ENCODE results near the gene ARF3.

The ARF3 gene

DNA sequence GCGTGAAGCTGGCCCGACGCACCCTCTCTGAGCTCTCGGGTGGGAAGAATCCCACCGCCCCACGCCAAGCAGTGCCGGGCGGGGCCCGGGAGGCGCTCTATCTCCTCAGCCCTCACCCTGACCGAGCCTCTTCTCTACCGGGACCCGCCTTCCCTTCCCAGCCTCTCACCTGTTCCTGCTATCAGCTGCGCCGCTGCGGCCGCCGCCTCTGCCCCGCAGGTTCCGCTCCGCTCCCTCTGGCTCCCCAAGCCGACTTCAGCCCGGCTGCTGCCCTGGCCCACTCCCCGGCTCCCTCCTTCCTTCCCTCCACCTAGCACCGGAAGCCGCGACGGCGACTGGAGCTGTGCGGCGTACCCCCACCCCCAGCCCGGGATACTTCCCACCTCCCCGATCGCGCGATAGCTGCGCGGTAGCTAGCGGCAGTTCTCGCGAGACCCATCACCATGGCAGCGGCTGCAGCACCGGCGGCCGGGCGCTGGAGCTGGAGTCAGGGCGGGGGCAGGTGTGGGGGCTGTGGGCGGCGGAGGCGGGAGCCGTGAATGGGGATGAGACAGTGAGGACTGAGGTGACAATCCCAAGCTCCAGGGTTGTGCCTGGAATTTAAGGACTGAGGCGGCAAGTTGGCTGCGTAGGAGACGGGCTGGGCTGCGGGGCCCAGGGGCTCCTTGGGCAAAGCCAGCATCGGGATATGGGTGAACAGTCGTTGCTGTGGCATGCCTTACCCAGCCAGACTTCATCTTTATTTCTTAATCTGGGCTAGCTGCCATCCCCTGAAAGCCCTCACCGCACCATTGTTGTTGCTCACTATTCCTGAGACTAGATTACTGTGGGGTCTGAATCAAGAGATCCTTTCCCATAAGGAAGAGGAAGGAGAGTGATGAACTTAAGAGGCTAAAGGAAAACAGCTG lies at the start of gene ARF3:
Gene ARF3, minus strand, starts transcription at position 347 of the 908 bp plus-strand sequence. CDS start 16,392 bp downstream, outside the sequence.
- DNase-seq: peak; percentile 99
- in situ Hi-C loops (cut with HindIII; ENCODE audit: low pct_ligation_motif_present, low pct_unique_long_range_greater_than_20kb, low sequenced_read_pairs): no loop called here

DNA sequence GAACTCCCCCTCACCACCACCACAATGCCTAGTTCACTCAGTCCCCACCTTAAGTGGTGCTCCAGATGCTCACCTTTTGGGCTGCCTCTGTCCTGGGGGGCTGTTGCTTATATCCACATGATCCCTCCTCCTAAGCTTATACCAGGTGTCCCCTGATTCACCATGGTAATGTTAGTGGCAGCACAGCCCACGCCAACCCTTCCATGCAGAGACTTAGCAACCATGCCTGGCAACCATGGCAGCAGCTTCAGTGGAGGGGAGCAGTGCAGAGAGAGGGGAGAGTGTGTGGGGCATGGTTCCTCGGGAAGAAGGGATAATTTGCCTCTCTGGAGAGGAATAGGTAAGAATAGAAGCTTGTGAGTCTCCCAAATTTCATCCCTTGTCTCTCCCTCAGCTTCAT lies 43.1 kb upstream of the ARF3 start:
- in situ Hi-C loops (cut with HindIII; ENCODE audit: low pct_ligation_motif_present, low pct_unique_long_range_greater_than_20kb, low sequenced_read_pairs): no loop called here

DNA sequence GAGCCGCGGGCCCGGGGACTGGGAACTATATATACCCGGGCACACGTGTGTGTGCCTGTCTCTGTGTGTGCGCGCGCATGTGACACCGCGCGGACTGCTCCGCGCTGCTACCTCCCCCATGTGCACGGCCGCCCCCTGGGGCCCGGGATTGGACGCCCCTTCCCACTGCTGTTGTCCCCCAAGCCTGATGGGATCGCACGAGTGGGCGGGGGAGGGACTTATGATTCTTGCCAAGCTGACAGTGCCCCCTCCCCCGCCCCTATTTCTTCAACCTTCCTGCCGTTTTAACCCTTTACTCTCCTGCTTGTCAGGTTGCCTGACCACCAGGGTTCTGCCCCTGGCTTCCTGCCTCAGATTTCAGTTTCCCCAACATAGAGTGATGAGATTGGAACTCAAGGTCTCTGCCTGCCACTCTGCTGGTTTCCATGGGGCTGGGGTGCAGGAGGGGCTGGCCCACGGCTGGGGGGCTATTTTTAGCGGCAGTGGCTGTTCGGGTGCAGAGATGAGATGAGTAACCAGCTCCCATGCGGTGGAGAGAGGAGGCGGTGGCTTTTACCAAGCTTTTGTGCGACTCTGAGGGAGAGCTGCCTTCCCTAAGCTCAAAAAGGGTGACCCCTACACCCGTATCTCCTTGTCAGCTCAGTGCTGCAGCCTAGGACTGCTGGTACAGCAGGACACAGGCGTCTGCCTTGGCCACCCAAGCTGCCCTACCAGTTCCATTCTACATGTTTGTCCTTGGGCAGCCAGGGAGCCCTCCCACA lies 42.3 kb upstream of the ARF3 start, which contains the start of gene DDN:
Gene DDN, minus strand, starts transcription at position 5 of the 761 bp plus-strand sequence. CDS start 88 bp downstream, outside the sequence.
- in situ Hi-C loops (cut with HindIII; ENCODE audit: low pct_ligation_motif_present, low pct_unique_long_range_greater_than_20kb, low sequenced_read_pairs): no loop called here
- DNase-seq: peak; percentile 62

More for the DNA sequence above, 43.1 kb upstream of the ARF3 start:
- no peak for DNase-seq

DNA sequence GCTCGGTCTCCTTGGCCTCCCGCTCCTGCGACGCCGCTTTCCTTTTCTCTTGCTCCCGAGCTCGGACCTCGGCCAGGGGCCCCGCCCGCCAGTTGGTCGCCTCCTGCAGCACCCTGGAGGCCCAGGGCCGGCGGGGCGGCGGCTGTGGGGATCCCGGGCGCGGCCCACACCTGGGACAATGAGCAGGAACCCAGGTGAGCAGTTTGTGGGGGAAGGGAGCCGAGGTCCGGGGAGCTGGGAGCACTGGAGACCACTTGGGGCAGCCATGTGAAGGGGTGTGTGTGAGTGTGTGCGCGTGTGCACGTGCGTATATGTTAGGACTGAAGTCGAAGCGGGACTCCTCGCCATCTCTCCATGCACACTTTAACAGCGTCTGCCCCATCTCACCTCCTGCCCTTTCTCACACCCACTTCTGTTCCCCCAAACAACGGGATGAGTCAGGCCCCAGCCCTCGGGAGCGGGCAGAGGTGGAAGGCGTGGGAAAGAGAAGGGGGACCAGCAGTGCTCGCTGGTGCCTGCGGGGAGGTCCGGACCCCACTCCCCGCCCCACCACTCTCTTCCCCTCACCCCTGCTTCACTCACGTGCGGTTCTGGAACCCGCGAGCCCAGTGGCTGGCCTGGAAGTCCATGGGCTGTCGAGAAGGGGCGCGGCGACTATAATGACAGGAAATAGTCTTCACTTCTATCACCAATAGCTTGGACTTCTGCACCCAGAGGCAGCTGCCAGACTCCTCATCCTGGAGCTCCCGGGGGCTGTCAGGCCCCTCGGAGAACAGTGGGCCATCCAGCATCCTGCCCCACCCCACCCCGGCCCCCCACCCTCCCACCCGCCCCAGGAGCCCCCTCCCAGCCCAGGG lies 41.4 kb upstream of the ARF3 start:
- in situ Hi-C loops (cut with HindIII; ENCODE audit: low pct_ligation_motif_present, low pct_unique_long_range_greater_than_20kb, low sequenced_read_pairs): no loop called here
- peak; percentile 12 for DNase-seq

DNA sequence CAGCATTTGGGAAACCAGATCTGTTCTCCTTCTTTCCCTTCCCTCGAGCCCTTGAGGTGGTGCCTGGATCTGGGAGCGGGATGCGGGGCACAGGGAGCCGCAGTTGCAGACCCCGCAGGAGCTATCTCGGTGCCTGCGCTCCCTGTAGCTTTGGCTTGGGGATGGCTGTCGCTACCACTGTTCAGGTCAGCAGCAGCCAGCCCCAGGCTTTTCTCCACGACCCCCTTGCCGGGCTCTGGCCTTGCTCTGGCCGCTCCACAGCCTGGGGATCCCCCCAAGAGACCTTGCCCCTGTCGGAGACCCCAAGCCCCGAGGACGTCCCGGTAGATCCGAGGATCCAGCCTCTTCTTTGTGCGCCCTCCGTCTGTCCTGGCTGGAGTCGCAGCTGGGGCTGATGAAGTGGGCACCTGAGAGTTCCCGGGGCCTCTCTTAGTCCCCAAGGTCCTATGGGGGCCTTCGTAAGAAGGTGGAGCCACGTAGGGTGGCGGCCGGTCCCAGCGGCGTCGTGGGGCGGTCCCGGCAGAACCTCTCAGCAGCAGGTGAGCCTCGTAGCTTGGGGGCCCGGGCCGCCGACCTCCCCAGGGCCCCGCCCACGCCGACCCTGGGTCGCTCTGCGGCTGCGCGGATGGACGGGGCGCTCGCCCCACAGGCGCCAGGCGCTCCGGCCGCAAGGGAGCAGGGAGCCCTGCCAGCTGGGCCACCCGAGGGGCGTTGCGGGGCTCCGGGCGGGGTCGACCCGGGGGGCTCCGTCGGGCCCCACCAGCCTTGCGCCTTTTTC lies 40.6 kb upstream of the ARF3 start:
- DNase-seq: no peak
- in situ Hi-C loops (cut with HindIII; ENCODE audit: low pct_ligation_motif_present, low pct_unique_long_range_greater_than_20kb, low sequenced_read_pairs): no loop called here

DNA sequence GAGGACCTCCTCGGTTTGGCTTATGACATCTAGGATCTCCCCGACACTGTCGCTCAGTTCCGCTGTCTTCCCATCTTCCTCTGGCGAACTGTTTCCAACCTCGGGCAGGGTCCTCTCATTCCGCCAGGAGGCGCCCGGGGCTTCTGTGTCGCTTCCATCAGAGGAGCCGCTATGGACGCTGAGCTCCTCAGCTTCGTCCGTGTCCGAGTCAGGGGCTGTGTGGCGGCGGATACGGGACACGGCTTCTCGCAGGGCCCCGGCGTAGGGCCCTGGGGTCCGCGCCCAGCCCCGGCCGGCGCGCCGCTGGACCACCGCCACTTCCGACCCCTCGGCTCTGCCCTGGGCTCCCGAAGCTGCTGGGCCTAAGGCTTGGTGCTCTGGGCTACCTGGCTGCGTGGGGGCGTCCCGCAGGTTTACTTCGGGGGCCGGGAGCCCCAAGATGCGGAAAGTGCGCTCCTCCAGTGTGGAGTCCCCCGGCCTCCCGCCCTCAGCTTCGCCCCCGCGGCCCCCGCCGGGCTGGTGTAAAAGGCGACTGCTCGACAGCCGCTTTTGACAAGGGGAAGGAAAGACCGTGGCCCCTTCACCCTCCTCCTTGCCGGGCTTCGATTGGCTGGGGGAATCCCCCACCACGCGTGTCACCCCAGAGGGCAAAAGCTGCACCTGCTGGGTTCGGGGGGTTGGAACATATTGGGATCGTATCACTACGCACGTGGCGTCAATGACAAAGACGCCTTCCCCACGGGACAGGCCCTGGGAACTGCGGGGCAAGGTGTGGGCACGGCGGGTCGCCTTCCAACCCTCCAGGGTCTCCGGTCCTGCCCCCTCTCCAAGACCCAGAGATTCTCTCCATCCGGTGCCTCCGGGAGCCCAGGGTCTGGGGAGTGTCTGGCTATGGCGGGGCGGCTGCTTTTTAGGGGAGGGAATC lies 39.8 kb upstream of the ARF3 start:
- in situ Hi-C loops (cut with HindIII; ENCODE audit: low pct_ligation_motif_present, low pct_unique_long_range_greater_than_20kb, low sequenced_read_pairs): no loop called here
- DNase-seq: no peak

DNA sequence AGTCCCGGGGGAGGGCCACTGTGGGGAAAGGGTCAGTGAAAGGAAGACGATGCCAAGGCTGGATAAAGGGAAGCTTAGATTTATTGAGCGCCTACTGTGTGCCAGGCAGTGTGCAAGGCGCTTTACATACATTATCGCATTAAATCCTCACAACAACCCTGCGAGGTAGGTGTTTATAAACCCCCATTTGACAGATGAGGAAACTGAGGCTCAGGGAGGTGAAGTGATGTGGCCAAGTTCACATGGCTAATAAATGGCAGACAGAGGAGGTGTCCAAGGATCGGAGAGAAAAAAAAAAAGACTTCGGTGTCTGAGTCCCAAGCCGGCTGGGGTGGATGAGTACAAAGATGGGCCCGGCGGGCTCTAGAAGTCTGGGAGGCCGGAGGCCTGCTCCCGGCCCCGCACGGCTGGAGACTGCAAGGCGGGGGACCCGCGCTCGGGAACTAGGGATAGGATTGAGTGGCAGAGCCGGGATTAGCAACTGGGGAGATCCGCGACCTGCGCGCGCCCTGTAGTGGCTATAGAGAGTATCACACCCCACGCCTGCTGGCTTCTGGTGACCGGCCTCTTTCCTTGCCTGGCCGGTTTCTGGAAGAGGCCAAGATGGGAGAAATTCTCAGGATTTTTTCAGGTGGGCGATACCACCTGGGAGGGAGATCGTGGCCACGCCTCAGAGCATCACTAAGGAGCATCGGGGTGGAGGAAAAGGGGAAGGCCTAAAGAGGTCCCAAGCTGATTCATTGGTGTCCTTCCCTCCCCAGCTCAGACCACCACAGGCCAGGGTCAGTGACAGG lies 38.0 kb upstream of the ARF3 start:
- peak; percentile 89 for DNase-seq
- in situ Hi-C loops (cut with HindIII; ENCODE audit: low pct_ligation_motif_present, low pct_unique_long_range_greater_than_20kb, low sequenced_read_pairs): no loop called here

DNA sequence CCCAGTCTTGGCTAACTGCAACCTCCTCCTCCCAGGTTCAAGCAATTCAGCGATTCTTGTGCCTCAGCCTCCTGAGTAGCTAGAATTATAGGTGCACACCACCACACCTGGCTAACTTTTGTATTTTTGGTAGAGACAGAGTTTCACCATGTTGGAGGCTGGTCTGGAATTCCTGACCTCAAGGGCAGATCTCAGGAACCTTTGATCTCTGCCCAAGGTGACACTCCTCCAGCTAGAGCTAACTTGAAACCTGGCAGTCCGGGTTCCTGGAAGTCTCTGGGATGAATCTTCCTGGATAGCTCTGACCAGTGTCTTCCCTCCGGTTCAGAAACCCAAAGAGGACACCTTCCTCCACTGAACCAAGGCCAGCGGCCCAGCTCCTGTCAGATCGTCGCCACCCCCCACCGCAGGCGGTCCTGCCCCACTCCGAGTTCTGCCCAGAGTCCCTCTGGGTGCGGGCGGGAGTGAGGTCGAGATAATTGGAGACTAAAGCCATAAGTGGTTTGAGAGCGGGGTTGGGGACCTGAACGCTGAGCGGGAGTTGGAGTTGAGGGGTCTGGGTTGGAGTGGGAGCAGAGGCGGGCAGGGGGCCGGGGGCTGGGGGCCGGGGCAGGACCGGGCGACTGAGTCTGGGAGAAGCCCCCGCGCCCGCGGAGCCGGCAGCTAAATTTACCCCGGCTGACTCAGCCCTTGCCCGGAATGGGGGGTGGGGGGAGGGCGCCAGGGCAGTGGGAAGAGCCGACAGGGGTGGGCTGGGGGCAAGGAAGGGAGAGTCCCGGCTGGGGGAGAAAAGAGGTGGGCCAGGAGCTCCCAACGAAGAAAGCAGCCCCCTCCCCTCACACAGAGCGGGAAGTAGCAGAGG lies 37.2 kb upstream of the ARF3 start:
- no peak for DNase-seq
- in situ Hi-C loops (cut with HindIII; ENCODE audit: low pct_ligation_motif_present, low pct_unique_long_range_greater_than_20kb, low sequenced_read_pairs): no loop called here

DNA sequence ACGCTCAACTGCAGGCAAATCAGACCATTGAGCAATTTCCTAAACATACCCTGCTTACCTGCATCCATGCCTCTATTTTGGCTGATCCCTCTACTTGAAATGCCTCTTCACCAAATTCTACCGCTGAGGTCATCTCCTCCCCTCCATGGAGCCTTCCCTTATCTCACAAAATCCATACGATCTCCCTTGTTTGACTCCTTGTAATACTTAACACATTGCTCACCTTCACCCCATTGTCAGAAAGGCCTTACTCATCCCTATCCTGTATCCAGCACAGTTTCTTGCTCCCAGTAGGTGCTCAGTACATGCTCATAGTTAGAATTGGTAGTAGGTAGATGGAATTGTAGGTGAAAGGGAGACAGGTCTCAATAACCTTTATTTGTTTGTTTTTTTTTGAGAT lies 36.5 kb upstream of the ARF3 start:
- no peak for DNase-seq
- in situ Hi-C loops (cut with HindIII; ENCODE audit: low pct_ligation_motif_present, low pct_unique_long_range_greater_than_20kb, low sequenced_read_pairs): no loop called here

DNA sequence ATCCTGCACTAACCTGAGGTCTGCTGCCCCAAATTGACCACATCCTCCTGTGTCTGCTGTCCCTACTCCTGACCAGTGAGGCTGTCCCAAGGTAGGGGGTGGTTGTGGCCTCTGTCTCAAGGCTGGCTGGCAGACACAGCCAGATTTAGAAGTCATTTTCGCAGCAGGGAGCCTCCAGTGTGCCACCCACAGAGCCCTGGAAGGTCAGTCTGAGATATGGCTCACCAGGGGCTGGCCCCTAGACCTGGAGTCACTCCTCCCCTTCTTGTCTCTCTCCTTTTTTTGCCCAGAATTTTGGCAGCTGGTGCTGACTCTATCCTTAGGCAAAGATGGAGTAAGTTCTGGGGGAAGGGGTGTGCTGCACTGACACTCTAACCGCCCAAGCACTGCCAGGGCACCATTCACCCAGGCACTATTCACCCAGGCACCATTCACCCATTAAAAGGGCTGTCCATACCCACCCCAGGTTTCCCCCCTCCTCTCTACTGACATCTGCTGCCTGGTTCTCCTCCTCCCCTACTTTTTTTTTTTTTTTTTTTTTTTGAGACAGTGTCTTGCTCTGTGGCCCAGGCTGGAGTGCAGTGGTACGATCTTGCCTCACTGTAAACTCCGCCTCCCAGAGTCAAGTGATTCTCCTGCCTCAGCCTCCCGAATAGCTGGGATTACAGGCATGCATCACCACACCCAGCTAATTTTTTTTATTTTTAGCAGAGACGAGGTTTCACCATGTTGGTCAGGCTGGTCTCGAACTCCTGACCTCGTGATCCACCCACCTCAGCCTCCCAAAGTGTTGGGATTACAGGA lies 34.2 kb upstream of the ARF3 start:
- in situ Hi-C loops (cut with HindIII; ENCODE audit: low pct_ligation_motif_present, low pct_unique_long_range_greater_than_20kb, low sequenced_read_pairs): no loop called here
- no peak for DNase-seq

DNA sequence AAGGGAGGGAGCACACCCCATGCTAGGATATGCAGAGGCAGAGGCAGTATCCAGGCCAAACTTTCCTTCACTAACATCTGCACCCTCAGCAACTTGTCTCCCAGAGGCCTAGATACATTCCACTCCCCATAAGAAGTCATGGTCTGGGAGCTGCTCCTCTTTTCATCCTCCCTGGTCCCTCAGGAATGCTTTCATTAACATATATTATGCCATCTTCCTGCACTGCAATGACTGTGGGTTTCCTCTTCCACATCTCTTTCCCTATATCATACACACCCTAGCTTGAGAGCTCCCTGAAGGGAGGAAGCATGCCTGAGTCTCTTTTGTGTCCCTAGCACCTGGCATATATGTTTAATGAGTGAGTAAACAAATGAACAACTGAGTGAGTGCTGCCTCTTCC lies 33.3 kb upstream of the ARF3 start:
- no peak for DNase-seq
- in situ Hi-C loops (cut with HindIII; ENCODE audit: low pct_ligation_motif_present, low pct_unique_long_range_greater_than_20kb, low sequenced_read_pairs): no loop called here

DNA sequence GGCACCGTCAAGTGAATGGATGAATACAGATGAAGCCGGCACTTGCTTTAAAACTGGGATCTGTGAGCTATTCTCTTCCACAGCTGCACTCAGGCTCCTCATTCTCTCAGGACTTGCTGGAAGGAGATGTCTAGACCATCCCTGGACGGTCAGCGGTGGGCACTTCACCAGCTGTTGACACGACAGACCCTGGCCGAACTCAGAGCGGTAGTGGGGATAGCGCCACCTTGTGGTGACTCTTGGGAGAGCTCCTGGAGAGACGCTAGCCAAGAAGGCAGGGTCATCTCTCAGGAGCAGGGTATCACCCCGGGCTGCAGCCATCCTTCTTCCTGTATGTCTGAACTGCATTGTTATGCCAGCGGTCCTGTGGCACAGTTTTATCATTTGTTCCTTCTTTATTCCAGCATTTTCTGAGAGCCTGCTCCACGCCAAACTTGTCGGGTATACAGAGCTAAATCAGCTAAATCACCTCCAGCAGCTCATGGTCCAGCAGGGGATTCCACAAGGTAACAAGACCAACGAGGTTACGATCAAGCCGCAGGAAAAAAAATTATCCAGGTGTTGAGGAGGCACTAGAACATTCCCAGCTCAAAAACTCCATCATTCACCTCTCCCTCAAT lies 30.9 kb upstream of the ARF3 start:
- DNase-seq: peak; percentile 70
- in situ Hi-C loops (cut with HindIII; ENCODE audit: low pct_ligation_motif_present, low pct_unique_long_range_greater_than_20kb, low sequenced_read_pairs): no loop called here

DNA sequence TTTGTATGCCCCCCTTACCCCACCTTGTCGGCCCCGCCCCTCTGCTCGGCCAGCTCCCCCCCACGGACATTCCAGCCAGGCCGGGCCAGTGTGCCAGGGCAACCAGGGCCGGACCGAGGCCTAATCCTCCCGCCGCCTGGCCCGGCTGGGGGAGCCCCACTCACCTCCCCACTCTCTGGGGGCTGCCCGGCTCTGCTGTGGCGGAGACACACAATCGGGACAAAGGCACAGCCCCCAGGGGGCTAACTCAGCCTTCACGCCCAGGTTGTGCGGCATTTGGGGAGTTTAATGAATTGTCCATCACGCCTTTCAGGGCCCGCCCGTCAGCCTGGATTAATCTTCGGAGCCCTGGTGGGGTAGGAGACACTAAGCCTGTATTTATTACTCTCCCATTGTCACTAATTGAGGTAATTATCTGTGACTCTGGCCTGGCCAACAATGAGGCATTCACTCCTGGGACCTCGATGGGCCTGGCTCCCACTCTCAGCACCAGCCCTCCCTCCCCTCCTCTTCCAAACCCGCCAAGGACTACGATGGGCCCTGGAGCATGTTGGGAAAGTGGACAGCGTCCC lies 29.5 kb upstream of the ARF3 start:
- in situ Hi-C loops (cut with HindIII; ENCODE audit: low pct_ligation_motif_present, low pct_unique_long_range_greater_than_20kb, low sequenced_read_pairs): no loop called here
- DNase-seq: no peak

DNA sequence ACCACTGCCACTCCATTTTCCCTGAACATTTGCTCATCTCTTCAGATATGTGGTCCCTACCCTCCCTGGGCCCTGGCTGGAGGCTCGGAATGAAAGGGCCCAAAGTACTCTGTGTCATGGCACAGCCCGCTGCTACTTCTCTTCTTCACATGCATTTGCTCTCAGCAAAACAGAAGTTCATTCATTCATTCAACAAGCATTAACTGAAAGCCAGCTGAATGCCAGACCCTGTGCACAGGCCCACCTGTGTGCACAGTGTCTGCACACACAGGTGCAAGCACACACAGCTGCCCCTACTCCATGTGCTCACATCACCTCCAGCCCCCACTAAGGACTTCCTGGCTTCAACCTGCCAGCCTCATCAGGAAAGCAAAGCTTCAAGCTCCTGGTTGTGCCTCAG lies 28.6 kb upstream of the ARF3 start:
- in situ Hi-C loops (cut with HindIII; ENCODE audit: low pct_ligation_motif_present, low pct_unique_long_range_greater_than_20kb, low sequenced_read_pairs): no loop called here
- DNase-seq: no peak
